NCI-H2107 treated with DMSO at 0.1 percent for 48 hours (cell line): ENCODE measurements around the gene ATP5ME.
"Not testable (repeated sequence)": the region's sequence is repeated elsewhere in the genome, so short reads cannot be mapped to it uniquely, and the experiment has no call there.

Experiments
- DNase-seq: peaks from one replicate; lab custom pipeline; 2025; ENCODE audit not compliant: unreplicated experiment; lab: John Stamatoyannopoulos, UW

ATP5ME gene

DNA sequence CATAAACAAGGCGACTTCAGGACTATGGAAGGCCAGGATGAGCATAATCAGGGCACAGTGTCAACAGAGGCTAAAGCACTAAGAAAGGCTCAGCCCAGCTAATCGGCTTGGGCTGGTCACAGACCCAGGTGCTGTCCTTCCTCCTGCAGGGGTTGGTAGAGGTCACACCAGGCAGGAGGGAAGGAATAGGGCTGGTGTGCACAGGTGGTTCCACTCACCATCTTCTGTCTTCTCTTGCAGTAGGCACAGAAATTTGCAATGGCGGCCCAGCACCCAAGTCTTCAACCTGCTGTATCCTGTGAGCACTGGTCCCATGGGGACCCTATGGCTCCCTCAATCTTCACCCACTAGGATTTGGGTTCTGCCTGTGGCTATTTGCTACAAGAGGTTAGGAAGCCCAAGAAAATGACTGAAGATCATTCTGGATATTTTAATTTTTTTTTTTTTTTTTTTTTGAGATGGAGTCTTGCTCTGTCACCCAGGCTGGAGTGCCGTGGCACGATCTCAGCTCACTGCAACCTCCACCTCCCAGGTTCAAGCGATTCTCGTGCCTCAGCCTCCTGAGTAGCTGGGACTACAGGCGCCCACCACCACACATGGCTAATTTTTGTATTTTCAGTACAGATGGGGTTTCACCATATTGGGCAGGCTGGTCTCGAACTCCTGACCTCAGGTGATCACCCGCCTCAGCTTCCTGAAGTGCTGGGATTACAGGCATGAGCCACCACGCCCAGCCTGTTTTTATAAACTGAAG lies 4.1 kb downstream of the ATP5ME start:
- DNase-seq = not testable (repeated sequence)

GRCh38 chr4:668219-668618 lies 5.9 kb downstream of the ATP5ME start:
- not testable (repeated sequence) for DNase-seq

DNA sequence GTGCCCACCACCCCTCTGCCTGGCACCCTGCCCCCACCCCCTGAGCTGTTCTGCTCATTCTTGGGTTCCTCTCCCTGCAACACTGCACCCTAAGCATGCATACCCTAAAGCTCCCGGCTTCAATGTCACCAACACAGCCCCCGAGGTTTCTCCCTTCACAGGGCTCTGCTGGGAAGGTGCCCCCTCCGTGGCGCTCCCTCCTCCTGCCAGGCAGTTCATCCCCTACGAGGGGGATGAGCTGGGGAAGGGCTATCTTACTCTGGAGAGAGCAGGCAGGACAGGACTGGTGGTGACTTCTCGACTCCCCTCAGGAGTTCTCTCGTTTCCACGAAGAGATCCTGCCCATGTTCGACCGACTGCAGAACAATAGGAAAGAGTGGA lies 6.5 kb downstream of the ATP5ME start:
- no peak for DNase-seq

- DNase-seq = no peak
Measured at GRCh38 chr4:666822-667544, 7.1 kb downstream of the ATP5ME start.

GRCh38 chr4:666436-666810 lies 7.7 kb downstream of the ATP5ME start:
- DNase-seq = no peak

GRCh38 chr4:665751-666435 lies 8.2 kb downstream of the ATP5ME start:
- no peak for DNase-seq

DNA sequence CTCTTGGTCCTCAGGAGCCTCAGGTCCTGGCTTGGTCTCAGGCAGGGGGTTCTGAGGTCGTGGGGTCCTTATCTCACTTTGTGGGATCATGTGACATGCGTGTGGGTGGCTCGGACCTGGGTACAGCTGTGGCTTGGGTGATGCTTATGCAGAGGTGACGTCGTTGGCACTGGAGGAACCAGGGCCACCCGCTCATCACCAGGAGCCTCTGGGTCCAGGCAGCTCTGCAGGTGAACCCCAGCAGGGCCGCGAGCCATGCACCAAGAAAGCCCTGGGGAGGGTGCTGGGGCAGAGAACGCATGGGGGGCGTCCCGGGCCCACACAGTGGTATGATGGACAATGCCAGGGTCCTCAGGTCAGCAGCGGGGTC lies 8.7 kb downstream of the ATP5ME start:
- DNase-seq = no peak

DNA sequence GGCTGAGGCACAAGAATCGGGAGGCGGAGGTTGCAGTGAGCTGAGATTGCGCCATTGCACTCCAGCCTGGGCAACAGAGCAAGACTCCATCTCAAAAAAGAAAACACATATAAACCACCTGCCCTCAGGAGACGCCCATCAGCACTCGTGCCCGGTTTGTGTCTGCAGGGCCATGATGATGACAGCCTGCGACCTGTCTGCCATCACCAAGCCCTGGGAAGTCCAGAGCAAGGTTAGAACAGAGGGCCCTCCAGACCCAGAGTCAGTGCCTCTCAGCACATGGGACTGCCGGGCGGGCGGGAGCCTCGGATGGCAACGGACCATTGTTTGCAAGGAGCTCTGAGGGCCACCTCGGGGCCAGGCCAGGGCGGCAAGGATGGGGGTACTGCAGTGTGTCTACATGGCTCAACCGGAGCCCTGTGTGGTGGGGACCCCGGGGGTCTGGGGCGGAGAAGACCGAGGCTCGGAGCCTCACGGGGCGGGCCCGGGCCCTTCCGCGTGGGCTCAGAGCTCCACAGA lies 9.3 kb downstream of the ATP5ME start:
- DNase-seq = no peak

DNA sequence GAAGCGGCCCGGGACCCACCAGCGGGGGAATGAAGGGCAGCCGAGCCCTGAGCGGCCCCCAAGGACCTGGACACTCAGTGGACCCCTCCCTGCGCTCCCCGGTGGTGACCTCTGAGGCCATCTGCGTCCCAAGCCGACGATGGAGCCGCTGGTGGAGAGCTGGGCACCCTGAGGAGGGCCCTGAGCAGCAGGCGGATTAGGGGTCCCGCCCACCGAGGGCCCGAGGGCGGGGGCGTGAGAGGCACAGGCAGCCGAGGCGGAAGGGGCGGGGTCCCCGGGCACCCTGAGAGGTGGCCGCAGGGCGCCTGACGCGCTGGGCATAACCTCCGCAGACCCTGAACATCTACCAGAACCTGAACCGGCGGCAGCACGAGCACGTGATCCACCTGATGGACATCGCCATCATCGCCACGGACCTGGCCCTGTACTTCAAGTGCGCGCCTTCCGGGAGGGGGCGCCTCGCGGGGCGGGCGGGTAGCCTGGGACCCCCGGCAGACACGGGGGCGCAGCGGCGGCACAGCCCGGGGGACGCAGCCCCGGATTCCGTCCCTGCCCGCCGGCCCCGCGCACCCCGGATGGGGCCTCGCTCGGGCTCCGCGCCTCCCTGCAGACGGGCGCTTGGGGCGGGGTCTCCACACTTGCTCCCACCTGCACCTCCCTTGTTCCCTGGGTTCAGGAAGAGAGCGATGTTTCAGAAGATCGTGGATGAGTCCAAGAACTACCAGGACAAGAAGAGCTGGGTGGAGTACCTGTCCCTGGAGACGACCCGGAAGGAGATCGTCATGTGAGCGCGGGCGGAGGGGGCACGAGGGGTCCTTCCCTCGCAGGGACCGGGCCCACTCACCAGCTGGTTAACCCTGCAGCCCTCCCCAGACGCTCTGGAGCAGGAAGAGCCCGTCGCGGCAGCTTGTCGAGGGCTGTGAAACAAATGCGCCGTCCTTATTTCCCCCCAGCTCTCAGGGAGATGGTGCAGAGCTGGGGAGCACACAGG lies 10.3 kb downstream of the ATP5ME start:
- no peak for DNase-seq

DNA sequence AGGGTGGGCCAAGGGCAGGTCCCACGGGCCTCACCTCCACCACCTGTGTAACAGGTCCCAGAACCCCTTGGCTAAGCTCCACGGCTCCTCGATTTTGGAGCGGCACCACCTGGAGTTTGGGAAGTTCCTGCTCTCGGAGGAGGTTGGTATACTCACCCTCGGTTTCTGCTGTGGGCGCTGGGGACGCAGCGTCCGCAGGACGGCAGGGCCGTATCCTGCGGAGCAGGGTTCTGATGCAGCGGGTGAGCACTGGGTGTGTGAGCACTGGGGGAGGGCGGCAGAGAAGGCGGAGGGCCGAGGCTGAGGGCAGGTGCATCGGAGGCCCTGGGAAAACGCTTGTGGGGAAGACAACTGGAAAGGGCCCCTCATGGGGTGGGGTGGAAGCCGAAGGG lies 11.0 kb downstream of the ATP5ME start:
- DNase-seq = no peak

- DNase-seq = no peak
Measured at GRCh38 chr4:661881-662761, 12.0 kb downstream of the ATP5ME start.

- DNase-seq = no peak
Measured at GRCh38 chr4:661231-661630, 12.8 kb downstream of the ATP5ME start.

- no peak for DNase-seq
Measured at GRCh38 chr4:660401-660800, 13.7 kb downstream of the ATP5ME start.

GRCh38 chr4:659851-660250 lies 14.2 kb downstream of the ATP5ME start:
- DNase-seq = no peak

DNA sequence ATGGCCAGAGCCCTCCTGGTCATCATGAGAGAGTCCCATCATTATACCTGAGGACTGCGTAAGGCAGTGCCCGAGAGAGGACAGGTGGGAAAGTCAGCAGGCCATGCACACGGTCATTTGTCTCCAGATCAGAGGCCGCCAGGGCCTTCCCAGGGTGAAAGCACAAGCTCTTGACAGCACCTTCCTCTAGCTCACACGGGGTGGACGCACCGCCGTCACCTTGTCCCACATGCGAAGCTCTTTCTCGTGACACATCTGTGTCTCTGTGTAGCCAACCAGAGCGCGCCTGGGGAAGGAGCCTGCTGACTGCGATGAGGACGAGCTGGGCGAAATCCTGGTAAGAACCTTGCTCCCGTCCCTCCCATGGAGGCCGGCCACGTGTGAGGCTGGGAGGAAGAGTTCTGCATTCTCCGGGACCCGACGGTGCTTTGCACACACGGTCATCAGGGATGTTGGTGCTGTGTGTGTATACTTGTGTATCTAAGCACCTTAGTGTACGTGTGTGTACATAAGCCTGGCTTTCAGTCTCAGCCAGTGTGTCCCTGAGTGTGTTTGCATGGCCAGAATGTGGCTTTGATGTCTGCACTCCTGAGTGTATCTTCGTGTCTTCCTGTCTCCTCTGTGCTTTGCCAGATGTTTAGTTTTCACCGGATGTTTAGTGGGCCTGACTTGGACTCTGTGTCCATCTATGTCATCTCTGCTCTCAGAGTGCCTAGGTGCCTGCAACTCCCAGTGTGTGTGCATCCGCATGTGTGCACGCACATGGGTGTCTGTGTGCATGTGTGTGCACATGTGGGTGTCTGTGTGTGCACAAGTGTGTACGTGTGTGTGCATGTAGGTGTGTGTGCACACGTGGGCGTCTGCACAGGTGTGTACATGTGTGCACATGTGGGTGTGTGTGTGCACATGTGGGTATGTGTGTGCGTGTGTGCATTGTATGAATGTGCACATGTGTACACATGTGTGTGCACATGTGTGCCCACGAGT lies 15.1 kb downstream of the ATP5ME start:
- no peak for DNase-seq

DNA sequence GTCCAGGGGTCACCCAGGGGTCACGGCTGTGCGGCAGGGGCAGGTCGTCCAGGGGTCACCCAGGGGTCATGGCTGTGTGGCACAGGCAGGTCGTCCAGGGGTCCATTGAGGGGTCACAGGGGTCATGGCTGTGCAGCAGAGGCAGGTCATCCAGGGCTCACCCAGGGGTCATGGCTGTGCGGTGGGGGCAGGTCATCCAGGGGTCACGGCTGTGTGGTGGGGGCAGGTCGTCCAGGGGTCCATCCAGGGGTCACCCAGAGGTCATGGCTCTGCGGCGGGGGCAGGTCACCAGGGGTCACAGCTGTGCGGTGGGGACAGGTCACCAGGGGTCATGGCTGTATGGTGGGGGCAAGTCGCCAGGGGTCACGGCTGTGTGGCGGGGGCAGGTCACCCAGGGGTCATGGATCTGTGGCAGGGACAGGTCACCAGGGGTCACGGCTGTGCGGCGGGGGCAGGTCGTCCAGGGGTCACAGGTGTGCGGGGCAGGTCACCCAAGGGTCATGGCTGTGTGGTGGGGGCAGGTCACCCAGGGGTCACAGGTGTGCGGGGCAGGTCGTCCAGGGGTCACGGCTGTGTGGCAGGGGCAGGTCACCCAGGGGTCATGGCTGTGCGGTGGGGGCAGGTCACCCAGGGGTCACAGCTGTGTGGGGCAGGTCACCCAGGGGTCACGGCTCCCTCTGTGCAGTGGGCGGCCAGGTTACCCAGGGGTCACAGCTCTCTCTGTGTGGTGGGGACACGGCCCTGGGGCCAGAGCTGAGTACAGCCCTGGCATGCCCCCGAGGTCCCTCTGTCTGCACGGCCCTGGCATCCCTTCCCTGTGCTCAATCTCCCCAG lies 16.0 kb downstream of the ATP5ME start:
- DNase-seq = no peak

- no peak for DNase-seq
Measured at GRCh38 chr4:657338-657833, 16.7 kb downstream of the ATP5ME start.
